DOHH2 (cell line): ENCODE results near the gene EPHB1.

Experiments used
- H3F3A ChIP-seq: fragments of 200-600 bp; sonication (generic), shearing (Covaris generic); 2 replicates; pipeline ENCODE4 v1.6.0; 2016; ENCODE audit warnings: antibody characterized with exemption, mild to moderate bottlenecking; ENCODE audit not compliant: control insufficient read depth, insufficient read depth
- H3K27ac ChIP-seq: fragments of 200-600 bp; sonication (generic); 2 replicates; pipeline ENCODE4 v1.5.1; 2014; ENCODE audit warnings: low read depth, mild to moderate bottlenecking, low read length, moderate library complexity
- H3K27me3 ChIP-seq: fragments of 200-600 bp; sonication (generic); 2 replicates; pipeline ENCODE4 v1.6.1; 2014; ENCODE audit warnings: mild to moderate bottlenecking, low read length, mixed read lengths; ENCODE audit not compliant: control insufficient read depth
- H3K36me3 ChIP-seq: fragments of 200-600 bp; sonication (generic); 2 replicates; pipeline ENCODE4 v1.6.1; 2014; ENCODE audit warnings: mild to moderate bottlenecking, low read length, moderate library complexity, mixed read lengths; ENCODE audit not compliant: control insufficient read depth
- H3K4me1 ChIP-seq: fragments of 200-600 bp; sonication (generic); 2 replicates; pipeline ENCODE4 v1.6.1; 2014; ENCODE audit warnings: mild to moderate bottlenecking, low read length, mixed read lengths; ENCODE audit not compliant: control insufficient read depth
- H3K4me2 ChIP-seq: fragments of 200-600 bp; sonication (generic); 2 replicates; pipeline ENCODE4 v1.6.0; 2014; ENCODE audit warnings: mild to moderate bottlenecking, low read length, moderate library complexity
- H3K4me3 ChIP-seq: fragments of 200-600 bp; sonication (generic); 2 replicates; pipeline ENCODE4 v1.5.1; 2014; ENCODE audit warnings: mild to moderate bottlenecking, low read length, mixed read lengths
- H3K79me2 ChIP-seq: fragments of 200-600 bp; sonication (generic); 2 replicates; pipeline ENCODE4 v1.6.1; 2014; ENCODE audit warnings: mild to moderate bottlenecking, low read length, mixed read lengths; ENCODE audit not compliant: control insufficient read depth
- H3K9me2 ChIP-seq: fragments of 200-600 bp; sonication (generic); replicated peaks from 2 replicates; pipeline ENCODE4 v1.6.1; 2014; ENCODE audit warnings: mild to moderate bottlenecking, low read length, mixed read lengths; ENCODE audit not compliant: control insufficient read depth
- H3K9me3 ChIP-seq: fragments of 200-600 bp; sonication (generic); 2 replicates; pipeline ENCODE4 v1.6.1; 2014; ENCODE audit warnings: antibody characterized with exemption, low read length, mixed read lengths; ENCODE audit not compliant: control insufficient read depth, insufficient read depth
- H4K20me1 ChIP-seq: fragments of 200-600 bp; sonication (generic); 2 replicates; pipeline ENCODE4 v1.6.0; 2014; ENCODE audit warnings: low read depth, mild to moderate bottlenecking, antibody characterized with exemption, low read length, moderate library complexity; ENCODE audit not compliant: control insufficient read depth, insufficient read depth
- EZH2phosphoT487 ChIP-seq: fragments of 200-600 bp; sonication (generic); IDR thresholded peaks from 2 replicates; pipeline ENCODE4 v1.6.1; 2017; ENCODE audit warnings: borderline replicate concordance, mild to moderate bottlenecking, antibody characterized with exemption, low read length, moderate library complexity, mixed read lengths
- TF ChIP-seq, protein P1 (sequence below): fragments of 200-600 bp; sonication (generic); IDR thresholded peaks from one replicate; pipeline ENCODE4 v1.5.1; 2014; ENCODE audit warnings: antibody characterized with exemption, mild to moderate bottlenecking, low read depth, low read length; ENCODE audit not compliant: poor library complexity, severe bottlenecking

Gene EPHB1

DNA sequence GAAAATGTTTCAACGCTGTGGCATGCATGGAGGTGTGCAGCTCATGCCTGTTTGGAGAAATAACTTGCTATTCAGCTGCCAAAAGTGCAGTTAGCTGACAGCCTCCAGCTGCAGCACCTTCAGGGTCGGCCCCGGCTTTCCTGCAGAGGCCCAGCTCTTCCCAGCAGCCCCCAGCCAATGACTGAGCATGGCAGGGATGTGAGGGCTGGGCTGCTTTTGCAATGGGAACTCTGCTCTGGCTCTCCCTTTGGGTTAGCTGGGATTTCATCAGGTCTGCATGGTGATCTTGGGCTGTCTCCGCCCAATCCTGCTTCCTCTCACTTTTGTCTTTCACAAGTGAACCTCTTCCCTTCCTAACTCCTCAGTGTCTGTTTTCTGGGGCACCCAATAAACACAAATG is 396.6 kb downstream of the EPHB1 start:
- Histone ChIP-seq H4K20me1 (no peaks in the 10 kb centered on the region), H3K4me2 (no peak overlapping the region), H3K79me2 (no peaks in the 10 kb centered on the region), H3F3A (no peaks in the 10 kb centered on the region), H3K4me1 (no peaks in the 10 kb centered on the region), H3K9me3 (no peaks in the 10 kb centered on the region), H3K27me3 (no peaks in the 10 kb centered on the region), H3K4me3 (no peak overlapping the region), H3K9me2 (no peaks in the 10 kb centered on the region), H3K27ac (no peak overlapping the region), H3K36me3 (no peaks in the 10 kb centered on the region)
- TF ChIP-seq, protein P1, sequence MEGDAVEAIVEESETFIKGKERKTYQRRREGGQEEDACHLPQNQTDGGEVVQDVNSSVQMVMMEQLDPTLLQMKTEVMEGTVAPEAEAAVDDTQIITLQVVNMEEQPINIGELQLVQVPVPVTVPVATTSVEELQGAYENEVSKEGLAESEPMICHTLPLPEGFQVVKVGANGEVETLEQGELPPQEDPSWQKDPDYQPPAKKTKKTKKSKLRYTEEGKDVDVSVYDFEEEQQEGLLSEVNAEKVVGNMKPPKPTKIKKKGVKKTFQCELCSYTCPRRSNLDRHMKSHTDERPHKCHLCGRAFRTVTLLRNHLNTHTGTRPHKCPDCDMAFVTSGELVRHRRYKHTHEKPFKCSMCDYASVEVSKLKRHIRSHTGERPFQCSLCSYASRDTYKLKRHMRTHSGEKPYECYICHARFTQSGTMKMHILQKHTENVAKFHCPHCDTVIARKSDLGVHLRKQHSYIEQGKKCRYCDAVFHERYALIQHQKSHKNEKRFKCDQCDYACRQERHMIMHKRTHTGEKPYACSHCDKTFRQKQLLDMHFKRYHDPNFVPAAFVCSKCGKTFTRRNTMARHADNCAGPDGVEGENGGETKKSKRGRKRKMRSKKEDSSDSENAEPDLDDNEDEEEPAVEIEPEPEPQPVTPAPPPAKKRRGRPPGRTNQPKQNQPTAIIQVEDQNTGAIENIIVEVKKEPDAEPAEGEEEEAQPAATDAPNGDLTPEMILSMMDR, result no peak
- TF ChIP-seq EZH2phosphoT487, result no peak

GRCh38 chr3:135192929-135193328 is 397.9 kb downstream of the EPHB1 start:
- Histone ChIP-seq H3K79me2 (no peaks in the 10 kb centered on the region), H4K20me1 (no peaks in the 10 kb centered on the region), H3K4me3 (no peak overlapping the region), H3K4me2 (no peak overlapping the region), H3K27ac (no peak overlapping the region), H3K9me3 (no peaks in the 10 kb centered on the region), H3K36me3 (no peaks in the 10 kb centered on the region), H3K9me2 (no peaks in the 10 kb centered on the region), H3K27me3 (no peaks in the 10 kb centered on the region), H3K4me1 (no peaks in the 10 kb centered on the region), H3F3A (no peaks in the 10 kb centered on the region)
- no peak for TF ChIP-seq EZH2phosphoT487
- TF ChIP-seq, protein P1, result no peak

- no peaks in the 10 kb centered on the region for H4K20me1 ChIP-seq
Observed at GRCh38 chr3:135197246-135197645, 402.2 kb downstream of the EPHB1 start.

More at GRCh38 chr3:135197246-135197645, 402.2 kb downstream of the EPHB1 start:
- no peak overlapping the region for H3K27ac ChIP-seq
- no peaks in the 10 kb centered on the region for H3K36me3 ChIP-seq
- H3F3A ChIP-seq, result no peaks in the 10 kb centered on the region
- no peaks in the 10 kb centered on the region for H3K9me3 ChIP-seq
- no peaks in the 10 kb centered on the region for H3K27me3 ChIP-seq
- H3K9me2 ChIP-seq, result no peaks in the 10 kb centered on the region
- no peaks in the 10 kb centered on the region for H3K4me1 ChIP-seq
- TF ChIP-seq, protein P1, result no peak
- no peak for TF ChIP-seq EZH2phosphoT487
- H3K4me3 ChIP-seq, result no peak overlapping the region
- no peak overlapping the region for H3K4me2 ChIP-seq
- H3K79me2 ChIP-seq, result no peaks in the 10 kb centered on the region
